Hepatic stellate cell (primary cell): ENCODE measurements around the gene CTSA.

Experiments
- DNase-seq: peaks from one replicate; pipeline ENCODE4 v3.0.0; 2011; ENCODE audit warnings: low spot score

CTSA gene

DNA sequence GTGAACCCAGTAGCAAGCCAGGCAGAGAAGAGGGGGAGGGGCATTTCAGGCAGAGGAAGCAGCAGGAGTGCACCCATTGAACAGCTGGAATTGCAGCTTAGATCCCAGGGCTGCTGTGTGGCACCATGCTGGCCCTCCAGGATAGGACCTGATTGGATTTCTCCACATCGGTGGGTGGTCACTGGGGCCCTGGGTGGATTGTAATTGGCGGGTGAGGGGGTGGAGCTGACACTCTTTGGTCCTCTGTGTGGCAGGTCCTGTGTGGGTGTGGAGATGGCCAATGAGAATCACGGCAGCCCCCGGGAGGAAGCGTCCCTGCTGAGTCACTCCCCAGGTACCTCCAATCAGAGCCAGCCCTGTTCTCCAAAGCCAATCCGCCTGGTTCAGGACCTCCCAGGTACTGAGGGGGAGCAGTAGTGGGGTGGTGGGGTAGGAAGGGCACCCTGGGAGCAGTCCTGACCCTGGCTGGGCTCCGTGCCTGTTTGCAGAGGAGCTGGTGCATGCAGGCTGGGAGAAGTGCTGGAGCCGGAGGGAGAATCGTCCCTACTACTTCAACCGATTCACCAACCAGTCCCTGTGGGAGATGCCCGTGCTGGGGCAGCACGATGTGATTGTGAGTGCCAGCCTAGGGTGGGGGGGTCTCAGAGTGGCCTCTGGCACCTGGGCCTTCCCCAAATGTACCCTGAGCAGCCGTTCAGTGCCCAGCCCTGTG lies 47.7 kb downstream of the CTSA start:
- DNase-seq, result no peak

DNA sequence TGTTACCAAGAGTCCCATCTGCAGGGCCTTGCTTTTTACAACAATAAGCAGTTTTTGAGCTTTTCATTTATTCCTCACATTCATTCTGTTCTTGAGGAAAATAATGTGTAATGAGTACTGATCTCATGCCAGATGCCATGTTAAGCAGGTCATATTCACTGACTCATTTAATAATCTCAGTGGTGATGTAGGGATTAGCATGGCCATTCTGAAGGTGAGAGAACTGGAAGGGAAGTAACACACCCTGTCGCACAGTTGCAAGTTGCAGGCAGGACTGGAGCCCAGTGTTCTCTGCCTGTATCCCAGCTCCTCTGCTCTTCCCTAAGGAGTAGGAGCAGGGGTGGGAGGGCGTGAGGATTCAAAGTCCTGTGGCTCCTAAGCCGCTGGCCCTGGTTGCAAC lies 48.9 kb downstream of the CTSA start:
- no peak for DNase-seq

DNA sequence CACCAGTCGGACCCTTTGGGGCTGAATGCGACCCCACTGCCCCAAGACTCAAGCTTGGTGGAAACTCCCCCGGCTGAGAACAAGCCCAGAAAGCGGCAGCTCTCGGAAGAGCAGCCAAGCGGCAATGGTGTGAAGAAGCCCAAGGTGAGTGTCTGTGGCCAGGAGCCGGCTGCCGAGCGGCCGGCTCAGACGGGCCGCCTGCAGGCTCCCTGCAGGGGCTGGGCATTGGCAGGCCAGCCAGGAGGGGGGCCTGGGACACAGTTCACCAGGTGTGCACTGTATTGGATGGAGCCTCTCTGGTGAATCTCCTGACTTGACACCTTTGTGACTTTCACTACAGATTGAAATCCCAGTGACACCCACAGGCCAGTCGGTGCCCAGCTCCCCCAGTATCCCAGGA lies 49.3 kb downstream of the CTSA start:
- no peak for DNase-seq

DNA sequence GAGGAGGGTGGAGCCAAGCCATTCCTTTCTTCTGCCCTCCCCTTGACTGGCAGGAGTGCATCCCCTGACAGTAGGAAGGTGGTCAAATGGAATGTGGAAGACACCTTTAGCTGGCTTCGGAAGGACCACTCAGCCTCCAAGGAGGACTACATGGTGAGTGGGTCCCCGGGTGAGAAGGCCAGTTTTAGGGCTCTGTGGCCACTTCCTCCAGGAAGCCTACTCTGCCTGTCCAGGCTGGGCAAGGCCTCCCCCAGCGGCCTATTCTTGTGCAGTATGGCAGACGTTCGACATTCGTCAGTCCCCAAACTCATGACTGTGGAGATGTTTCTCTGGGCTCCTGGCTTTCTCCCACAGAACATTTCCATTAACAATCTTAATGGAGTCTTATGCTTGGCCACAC lies 52.5 kb downstream of the CTSA start:
- DNase-seq, result no peak

DNA sequence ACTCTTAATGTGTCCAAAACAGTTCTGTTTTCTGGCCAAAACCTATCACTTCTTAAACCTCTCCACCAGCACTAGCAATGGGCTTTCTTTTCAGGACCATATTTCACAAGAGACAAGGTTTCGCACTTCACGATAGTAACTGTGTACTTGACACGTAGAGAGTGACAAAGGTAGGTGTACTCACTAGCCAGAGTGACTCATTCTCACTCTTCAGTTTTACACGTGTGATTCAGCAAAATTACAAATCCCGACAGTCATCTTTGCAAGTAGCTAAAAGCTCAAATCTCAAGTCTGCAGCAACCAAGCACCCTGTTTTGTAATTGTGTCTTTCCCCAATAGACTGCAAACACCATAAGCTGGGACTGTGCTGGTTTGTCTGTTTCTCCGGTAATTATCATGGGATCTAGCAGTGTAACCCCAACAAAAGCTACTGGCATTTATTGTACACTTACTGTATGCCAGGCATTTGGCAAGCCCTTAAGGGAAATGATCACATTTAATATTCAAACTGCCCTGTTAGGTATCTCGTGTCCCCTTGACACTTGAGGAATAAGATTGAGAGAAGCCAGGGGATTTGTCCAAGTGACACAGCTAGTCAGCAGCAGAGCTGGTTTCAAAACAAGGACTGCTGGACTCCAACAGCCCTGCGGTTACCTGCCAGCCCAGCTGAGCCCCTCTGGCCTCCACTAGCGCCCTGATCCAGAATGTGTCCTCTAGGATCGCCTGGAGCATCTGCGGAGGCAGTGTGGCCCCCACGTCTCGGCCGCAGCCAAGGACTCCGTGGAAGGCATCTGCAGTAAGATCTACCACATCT lies 53.2 kb downstream of the CTSA start:
- DNase-seq, result no peak

DNA sequence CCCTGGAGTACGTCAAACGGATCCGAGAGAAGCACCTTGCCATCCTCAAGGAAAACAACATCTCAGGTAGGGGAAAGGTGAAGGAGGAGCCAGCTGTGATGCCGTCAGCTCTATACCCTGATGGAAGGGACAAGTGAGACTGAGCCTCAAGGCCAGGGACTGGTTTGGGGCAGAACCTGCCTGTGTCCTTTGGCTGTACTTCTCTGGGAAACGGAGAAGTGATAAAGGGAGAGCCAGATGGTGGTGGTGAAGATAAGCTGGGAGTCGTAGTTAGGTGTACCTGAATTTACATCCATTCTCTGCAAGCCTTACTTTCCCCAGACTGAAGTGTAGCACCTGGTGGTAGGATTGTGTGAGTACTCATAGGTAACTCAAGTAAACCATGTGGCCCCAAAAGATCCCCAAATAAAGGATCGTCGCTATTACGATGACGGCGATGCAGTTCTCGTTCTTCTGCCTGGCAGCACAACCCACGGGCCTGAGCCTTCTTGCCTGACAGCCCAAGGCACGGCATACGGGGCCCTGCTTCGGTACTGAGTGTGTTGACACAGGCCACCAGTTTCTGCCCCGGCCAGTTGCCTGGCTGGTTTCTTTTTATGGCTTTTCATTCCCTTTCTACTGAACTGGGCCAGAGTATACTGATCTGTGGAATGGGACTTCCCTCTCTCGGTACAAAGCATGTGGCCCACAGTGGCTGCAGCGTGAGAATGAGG lies 54.0 kb downstream of the CTSA start:
- DNase-seq, result no peak

DNA sequence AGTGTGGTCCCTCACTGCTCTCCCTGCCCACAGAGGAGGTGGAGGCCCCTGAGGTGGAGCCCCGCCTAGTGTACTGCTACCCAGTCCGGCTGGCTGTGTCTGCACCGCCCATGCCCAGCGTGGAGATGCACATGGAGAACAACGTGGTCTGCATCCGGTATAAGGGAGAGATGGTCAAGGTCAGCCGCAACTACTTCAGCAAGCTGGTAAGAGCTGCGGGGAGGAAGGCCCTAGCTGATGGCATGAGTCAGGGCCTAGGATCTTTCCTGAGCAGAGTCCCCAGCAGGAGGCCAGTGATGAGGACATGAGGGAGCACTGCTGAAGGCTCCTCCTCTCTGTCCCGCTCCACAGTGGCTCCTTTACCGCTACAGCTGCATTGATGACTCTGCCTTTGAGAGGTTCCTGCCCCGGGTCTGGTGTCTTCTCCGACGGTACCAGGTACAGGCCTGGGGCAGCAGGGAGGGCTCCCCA lies 54.6 kb downstream of the CTSA start:
- DNase-seq, result no peak

DNA sequence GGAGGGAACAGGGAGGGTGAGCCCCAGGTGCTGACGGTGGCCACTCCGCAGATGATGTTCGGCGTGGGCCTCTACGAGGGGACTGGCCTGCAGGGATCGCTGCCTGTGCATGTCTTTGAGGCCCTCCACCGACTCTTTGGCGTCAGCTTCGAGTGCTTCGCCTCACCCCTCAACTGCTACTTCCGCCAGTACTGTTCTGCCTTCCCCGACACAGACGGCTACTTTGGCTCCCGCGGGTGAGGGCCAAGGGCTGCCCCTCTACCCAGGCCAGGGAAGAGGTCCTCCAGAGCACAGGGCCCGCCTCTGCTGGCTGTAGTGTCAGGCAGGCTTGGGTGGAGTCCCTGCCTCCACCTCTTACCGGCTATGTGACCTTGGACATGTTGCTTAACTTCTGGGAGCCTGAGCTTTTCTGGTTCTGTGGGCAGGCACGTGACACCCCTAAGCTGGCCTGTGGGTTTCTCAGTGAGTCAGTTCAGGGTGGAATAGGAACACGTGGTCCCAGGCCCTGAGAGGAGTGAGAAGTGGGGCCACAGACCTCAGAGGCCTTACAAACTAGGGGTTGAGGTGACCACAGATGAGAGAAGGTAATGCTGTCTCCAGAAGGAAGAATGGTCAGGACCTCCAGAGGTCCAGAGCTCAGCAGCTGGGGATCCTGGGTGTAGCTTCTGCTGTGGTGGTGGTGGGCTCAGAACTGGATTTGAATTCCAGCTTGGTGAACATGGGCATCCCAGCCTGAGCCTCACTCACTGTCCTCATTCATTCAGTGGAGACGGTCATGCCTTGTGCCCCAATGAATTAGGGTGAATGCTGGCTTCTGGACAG lies 55.2 kb downstream of the CTSA start:
- no peak for DNase-seq

DNA sequence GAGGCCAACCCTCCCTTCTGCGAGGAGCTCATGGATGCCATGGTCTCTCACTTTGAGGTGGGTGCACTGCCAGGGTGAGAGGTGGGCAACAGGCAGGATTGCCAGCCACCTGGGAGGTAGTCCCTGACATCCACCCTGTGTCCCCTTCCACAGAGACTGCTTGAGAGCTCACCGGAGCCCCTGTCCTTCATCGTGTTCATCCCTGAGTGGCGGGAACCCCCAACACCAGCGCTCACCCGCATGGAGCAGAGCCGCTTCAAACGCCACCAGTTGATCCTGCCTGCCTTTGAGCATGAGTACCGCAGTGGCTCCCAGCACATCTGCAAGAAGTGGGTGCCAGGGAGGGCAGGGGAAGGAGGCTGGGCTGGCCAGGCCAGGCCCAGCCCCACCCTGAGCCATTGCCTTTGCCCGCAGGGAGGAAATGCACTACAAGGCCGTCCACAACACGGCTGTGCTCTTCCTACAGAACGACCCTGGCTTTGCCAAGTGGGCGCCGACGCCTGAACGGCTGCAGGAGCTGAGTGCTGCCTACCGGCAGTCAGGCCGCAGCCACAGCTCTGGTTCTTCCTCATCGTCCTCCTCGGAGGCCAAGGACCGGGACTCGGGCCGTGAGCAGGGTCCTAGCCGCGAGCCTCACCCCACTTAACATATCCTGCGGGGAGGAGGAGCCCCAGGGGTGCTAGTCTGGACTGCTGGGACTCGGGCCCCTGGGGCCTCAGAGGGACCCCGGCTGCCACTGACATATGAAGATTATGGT lies 56.2 kb downstream of the CTSA start:
- DNase-seq, result no peak

DNA sequence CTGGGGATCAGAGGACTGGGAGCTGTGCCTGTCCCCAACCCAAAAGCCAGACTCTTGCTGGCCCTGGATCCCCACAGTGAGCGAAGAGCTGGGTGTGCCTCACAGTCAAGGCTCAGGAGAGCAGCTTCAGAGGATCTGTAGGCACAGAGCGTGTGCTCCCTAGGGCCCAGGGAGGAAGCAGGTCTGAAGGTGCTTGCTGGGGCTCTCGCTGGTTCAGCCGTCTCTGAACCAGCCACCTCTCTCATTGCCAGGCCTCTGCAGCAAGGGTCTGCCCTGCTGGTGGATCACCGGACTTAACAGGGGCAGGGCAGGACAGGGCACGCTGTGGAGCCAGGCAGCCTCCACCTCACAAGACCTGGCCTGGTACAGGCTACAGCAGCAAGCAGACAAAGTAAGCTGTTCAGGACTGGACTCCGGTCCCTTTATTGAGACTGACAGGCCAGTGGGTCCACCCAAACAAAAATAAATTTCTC lies 57.2 kb downstream of the CTSA start:
- DNase-seq, result no peak
